ENCODE data around the gene DROSHA.
A peak's percentile ranks its signal among the peaks of the same experiment; 100 is the strongest.

Gene DROSHA, protein sequence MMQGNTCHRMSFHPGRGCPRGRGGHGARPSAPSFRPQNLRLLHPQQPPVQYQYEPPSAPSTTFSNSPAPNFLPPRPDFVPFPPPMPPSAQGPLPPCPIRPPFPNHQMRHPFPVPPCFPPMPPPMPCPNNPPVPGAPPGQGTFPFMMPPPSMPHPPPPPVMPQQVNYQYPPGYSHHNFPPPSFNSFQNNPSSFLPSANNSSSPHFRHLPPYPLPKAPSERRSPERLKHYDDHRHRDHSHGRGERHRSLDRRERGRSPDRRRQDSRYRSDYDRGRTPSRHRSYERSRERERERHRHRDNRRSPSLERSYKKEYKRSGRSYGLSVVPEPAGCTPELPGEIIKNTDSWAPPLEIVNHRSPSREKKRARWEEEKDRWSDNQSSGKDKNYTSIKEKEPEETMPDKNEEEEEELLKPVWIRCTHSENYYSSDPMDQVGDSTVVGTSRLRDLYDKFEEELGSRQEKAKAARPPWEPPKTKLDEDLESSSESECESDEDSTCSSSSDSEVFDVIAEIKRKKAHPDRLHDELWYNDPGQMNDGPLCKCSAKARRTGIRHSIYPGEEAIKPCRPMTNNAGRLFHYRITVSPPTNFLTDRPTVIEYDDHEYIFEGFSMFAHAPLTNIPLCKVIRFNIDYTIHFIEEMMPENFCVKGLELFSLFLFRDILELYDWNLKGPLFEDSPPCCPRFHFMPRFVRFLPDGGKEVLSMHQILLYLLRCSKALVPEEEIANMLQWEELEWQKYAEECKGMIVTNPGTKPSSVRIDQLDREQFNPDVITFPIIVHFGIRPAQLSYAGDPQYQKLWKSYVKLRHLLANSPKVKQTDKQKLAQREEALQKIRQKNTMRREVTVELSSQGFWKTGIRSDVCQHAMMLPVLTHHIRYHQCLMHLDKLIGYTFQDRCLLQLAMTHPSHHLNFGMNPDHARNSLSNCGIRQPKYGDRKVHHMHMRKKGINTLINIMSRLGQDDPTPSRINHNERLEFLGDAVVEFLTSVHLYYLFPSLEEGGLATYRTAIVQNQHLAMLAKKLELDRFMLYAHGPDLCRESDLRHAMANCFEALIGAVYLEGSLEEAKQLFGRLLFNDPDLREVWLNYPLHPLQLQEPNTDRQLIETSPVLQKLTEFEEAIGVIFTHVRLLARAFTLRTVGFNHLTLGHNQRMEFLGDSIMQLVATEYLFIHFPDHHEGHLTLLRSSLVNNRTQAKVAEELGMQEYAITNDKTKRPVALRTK (N-terminal part only)

DNA sequence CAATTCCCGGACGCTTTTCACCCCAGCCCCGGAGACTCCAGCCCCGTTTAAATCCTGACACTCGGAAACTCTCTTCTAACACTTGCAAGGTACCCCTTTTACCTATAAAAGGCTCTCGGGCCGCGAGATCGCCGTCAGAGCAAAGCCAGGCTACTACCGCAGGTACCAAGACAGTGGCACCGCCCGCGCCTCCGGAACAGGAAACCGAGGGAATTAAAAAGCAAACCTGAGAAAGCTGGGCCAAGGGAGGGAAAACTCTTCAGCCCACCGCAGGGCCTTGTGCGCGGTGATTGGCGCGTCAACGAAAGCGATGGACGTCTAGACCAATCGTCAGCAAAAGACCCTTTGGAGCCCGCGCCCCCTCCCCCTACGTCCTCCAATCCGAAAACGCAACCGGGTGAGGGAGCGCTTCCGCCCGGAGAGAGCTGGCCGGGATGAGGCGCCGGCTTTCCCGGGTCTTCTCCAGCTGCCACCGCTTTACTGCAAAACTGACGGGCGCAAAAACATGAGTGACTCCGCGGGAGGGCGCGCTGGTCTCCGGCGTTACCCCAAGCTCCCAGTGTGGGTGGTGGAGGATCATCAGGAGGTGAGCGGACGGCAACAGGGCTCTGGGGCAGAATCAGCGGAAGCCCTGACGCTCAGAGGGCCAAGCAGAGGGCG is at the start of gene DROSHA, which contains the start of gene C5orf22:
Gene DROSHA, minus strand, starts transcription at position 206 of the 660 bp plus-strand sequence. CDS start 3,034 bp downstream, outside the sequence.
Gene C5orf22, plus strand, starts transcription at position 414 of the 660 bp plus-strand sequence. Its CDS starts 92 bp downstream, at position 506.
- in situ Hi-C loops (cut with HindIII; ENCODE audit: low sequenced_read_pairs), result no loop called here
- peak within 1 kb of the TSS; percentile 97 for H3K4me3 ChIP-seq (ENCODE audit: low read depth, low read length)
- peak; percentile 96 for DNase-seq (ENCODE audit: low read depth, low spot score)
- no peak for TF ChIP-seq CTCF (IDR thresholded peaks at IDR 0.05; ENCODE audit: low read depth, low read length)

GRCh38 chr5:31579558-31579957 is 47.7 kb upstream of the DROSHA start:
- DNase-seq (ENCODE audit: low read depth, low spot score), result no peak
- no peak for TF ChIP-seq CTCF (IDR thresholded peaks at IDR 0.05; ENCODE audit: low read depth, low read length)
- no peak overlapping the region for H3K4me3 ChIP-seq (ENCODE audit: low read depth, low read length)
- in situ Hi-C loops (cut with HindIII; ENCODE audit: low sequenced_read_pairs), result no loop called here

DNA sequence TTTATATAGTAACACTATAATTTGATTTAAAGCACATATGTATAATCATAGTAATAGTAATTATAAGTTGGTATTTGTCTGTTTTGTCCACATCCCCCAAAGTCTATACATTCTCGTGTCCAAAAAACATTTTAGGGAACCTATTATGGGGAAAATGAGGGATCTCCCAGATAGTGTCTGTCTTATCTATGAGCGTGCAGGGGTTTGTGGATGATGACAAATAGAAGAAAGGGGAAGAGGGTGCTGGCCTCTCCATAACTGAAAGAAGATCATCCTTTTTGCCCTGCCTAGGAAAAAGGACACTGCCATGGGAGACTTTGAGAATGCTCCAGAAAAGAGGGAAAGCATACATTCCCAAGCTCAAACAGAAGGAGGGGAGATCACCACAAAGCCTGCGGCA is 45.5 kb upstream of the DROSHA start:
- TF ChIP-seq CTCF (IDR thresholded peaks at IDR 0.05; ENCODE audit: low read depth, low read length), result no peak
- in situ Hi-C loops (cut with HindIII; ENCODE audit: low sequenced_read_pairs), result no loop called here
- no peak overlapping the region for H3K4me3 ChIP-seq (ENCODE audit: low read depth, low read length)
- DNase-seq (ENCODE audit: low read depth, low spot score), result no peak

DNA sequence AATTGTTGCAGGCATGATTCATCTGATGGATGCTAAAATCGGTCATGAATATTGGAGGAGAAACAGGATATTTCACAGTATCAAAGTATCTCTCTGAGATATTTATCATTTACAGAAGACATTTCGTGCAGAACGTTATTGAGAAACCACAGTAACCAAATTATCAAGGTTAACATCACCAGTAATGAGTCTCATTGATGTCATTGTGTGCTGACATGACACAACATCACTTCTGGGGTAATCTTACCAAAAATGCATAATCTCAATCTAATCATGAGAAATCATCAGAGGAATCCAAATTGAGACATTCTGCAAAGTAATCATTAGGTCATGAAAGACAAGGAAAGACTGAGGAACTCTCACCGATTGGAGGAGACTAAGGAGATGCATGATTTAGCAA is 42.9 kb upstream of the DROSHA start:
- in situ Hi-C loops (cut with HindIII; ENCODE audit: low sequenced_read_pairs), result no loop called here
- no peak overlapping the region for H3K4me3 ChIP-seq (ENCODE audit: low read depth, low read length)
- DNase-seq (ENCODE audit: low read depth, low spot score), result no peak
- TF ChIP-seq CTCF (IDR thresholded peaks at IDR 0.05; ENCODE audit: low read depth, low read length), result no peak

DNA sequence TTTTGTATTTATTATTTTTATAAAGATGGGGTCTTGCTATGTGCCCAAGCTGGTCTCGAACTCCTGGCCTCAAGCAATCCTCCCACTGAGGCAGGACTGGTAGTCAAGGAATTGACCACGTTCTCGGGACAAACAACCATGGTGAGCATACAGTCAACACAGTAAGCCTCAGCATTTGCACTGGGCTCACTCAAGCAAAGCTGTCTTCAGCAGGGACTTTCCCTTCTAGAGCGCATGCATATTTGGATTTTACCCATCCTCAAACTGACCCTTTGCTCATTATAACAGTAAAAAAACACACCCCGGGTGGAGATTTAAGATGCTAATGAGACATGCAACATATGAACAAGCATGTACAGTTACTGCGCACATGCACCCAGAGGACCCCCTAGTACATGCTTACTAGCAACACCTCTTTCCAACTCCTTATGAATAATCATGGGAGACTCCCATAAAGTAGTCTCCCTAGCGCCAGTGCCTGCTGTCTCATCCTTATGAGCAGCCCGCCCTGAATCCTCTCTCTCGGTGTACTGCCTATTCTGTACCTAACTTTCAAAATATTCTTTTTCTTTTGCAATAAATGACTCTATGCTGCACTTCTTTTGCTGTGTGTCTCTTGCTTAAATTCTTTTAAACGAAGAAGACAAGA is 41.7 kb upstream of the DROSHA start:
- TF ChIP-seq CTCF (IDR thresholded peaks at IDR 0.05; ENCODE audit: low read depth, low read length), result no peak
- no peak for DNase-seq (ENCODE audit: low read depth, low spot score)
- no peak overlapping the region for H3K4me3 ChIP-seq (ENCODE audit: low read depth, low read length)
- in situ Hi-C loops (cut with HindIII; ENCODE audit: low sequenced_read_pairs), result no loop called here

All from astrocyte of the spinal cord (primary cell).